Keratinocyte (primary cell): ENCODE data around the gene TRMT10B. TPM values are rescaled to one million over a fixed set of nuclear protein-coding genes. Genes with fewer than 3 reads are reported as not detected.

Experiments
- DNase-seq: peaks from one replicate; pipeline ENCODE4 v3.0.0-alpha.2; 2011; ENCODE audit warnings: low read depth, missing footprints, low spot score
- FAIRE-seq: peaks from 2 replicates; lab custom pipeline; 2011; peaks lifted over from hg19 to GRCh38; lab: Jason Lieb, UNC
- H2AFZ ChIP-seq: 2 replicates; pipeline ENCODE4 v1.6.0; 2012; ENCODE audit warnings: low read length, control low read depth, inconsistent platforms; ENCODE audit not compliant: control insufficient read depth
- H3K27ac ChIP-seq: 2 replicates; pipeline ENCODE4 v1.5.1; 2011; ENCODE audit warnings: low read length; ENCODE audit not compliant: control insufficient read depth, insufficient read depth
- H3K27me3 ChIP-seq: 3 replicates; pipeline ENCODE4 v1.6.0; 2011; ENCODE audit warnings: low read length; ENCODE audit not compliant: control insufficient read depth, insufficient read depth; ENCODE audit errors: extremely low read depth
- H3K36me3 ChIP-seq, 2 experiments: 2 replicates in 1 of 2; 3 replicates in 1 of 2; pipeline ENCODE4 v1.5.1; 2011; ENCODE audit warnings: low read length in 2 of 2, mild to moderate bottlenecking in 1 of 2; ENCODE audit not compliant: control insufficient read depth in 2 of 2, insufficient read depth in 2 of 2; ENCODE audit errors: extremely low read depth in 1 of 2
- H3K4me1 ChIP-seq: 3 replicates; pipeline ENCODE4 v1.5.1; 2011; ENCODE audit warnings: low read length; ENCODE audit not compliant: control insufficient read depth, insufficient read depth; ENCODE audit errors: extremely low read depth
- H3K4me2 ChIP-seq: 3 replicates; pipeline ENCODE4 v1.6.0; 2011; ENCODE audit warnings: low read depth, low read length; ENCODE audit not compliant: control insufficient read depth, insufficient read depth; ENCODE audit errors: extremely low read depth
- H3K4me3 ChIP-seq, 3 experiments: fragments of 200-600 bp in 1 of 3; sonication (generic) in 1 of 3; 2 replicates in 2 of 3; 3 replicates in 1 of 3; pipeline ENCODE4 v1.5.1; 2011 to 2016; ENCODE audit warnings: low read length in 3 of 3, mild to moderate bottlenecking in 3 of 3, control low read depth in 2 of 3, inconsistent platforms in 1 of 3, low read depth in 1 of 3, mixed read lengths in 1 of 3, mixed run types in 1 of 3, moderate library complexity in 1 of 3; ENCODE audit not compliant: control insufficient read depth in 2 of 3, insufficient read depth in 2 of 3; ENCODE audit errors: extremely low read depth in 1 of 3
- H3K79me2 ChIP-seq: 2 replicates; pipeline ENCODE4 v1.6.0; 2012; ENCODE audit warnings: low read length; ENCODE audit not compliant: control insufficient read depth, insufficient read depth
- H3K9ac ChIP-seq: 3 replicates; pipeline ENCODE4 v1.6.0; 2011; ENCODE audit warnings: low read length; ENCODE audit not compliant: control insufficient read depth, insufficient read depth; ENCODE audit errors: extremely low read depth
- H3K9me1 ChIP-seq: 3 replicates; pipeline ENCODE4 v1.6.0; 2011; ENCODE audit warnings: low read length; ENCODE audit not compliant: control insufficient read depth, insufficient read depth; ENCODE audit errors: extremely low read depth
- H3K9me3 ChIP-seq: 2 replicates; pipeline ENCODE4 v1.5.1; 2012; ENCODE audit warnings: low read depth, low read length; ENCODE audit not compliant: control insufficient read depth
- H4K20me1 ChIP-seq: 3 replicates; pipeline ENCODE4 v1.6.0; 2011; ENCODE audit warnings: low read length; ENCODE audit not compliant: control insufficient read depth, insufficient read depth; ENCODE audit errors: extremely low read depth
- CTCF ChIP-seq, 3 experiments: IDR thresholded peaks in 1 of 3; conservative IDR thresholded peaks in 1 of 3; optimal IDR thresholded peaks in 1 of 3; 2 replicates in 2 of 3; 3 replicates in 1 of 3; pipeline versions ENCODE3 to v1.5.1; 2011; ENCODE audit warnings: low read length in 3 of 3, mild to moderate bottlenecking in 3 of 3, moderate library complexity in 2 of 3, control low read depth in 1 of 3, inconsistent platforms in 1 of 3; ENCODE audit not compliant: insufficient read depth in 2 of 3; ENCODE audit errors: extremely low read depth in 1 of 3
- EZH2 ChIP-seq: IDR thresholded peaks from one replicate; pipeline ENCODE4 v1.6.1; 2012; ENCODE audit warnings: inconsistent platforms, mild to moderate bottlenecking, low read length, moderate library complexity
- dilution Hi-C: fragments of 300-500 bp; cut with MboI; formaldehyde crosslinking; loops from one replicate; pipeline ENCODE4 v1.7.0; 2020; ENCODE audit warnings: low sequenced_read_pairs; ENCODE audit not compliant: extremely low pct_ligation_motif_present
- polyA plus RNA-seq, 5 experiments: library from polyadenylated mRNA; depleted of rRNA in 3 of 5; stranded (reverse) in 3 of 5; stranded (forward) in 1 of 5; unstranded in 1 of 5; fragments of >200 nt; gene quantifications; 1 replicate in 1 of 5; 2 replicates in 3 of 5; 3 replicates in 1 of 5; pipeline versions ENCODE4 v1.2.1 to v1.2.3, GENCODE V29; 2011 to 2012; ENCODE audit warnings: missing spikeins in 2 of 5, low read depth in 1 of 5, low replicate concordance in 1 of 5

Gene TRMT10B
- polyA plus RNA-seq, 1 donor (not counting 4 experiments of a cell fraction or from before 2014, with no cell fraction given): 6.9 TPM

- H3K9me1 ChIP-seq: no peaks in the 10 kb centered on the region
- peaks cover 0 to 2% of the 10 kb centered on the region in 2 experiments for H3K36me3 ChIP-seq
- no peaks in the 10 kb centered on the region for H3K9me3 ChIP-seq
- H3K4me3 ChIP-seq: no peak overlapping the region
- no peaks in the 10 kb centered on the region for H4K20me1 ChIP-seq
- H3K27ac ChIP-seq: no peak overlapping the region
- no peak overlapping the region for H3K4me2 ChIP-seq
- dilution Hi-C loops: no loop called here
- DNase-seq (no peak), FAIRE-seq (no peak)
- no peak for TF ChIP-seq CTCF (optimal IDR thresholded peaks at IDR 0.05 in 1 of 3, IDR thresholded peaks at IDR 0.05 in 1 of 3, conservative IDR thresholded peaks at IDR 0.05 in 1 of 3; ENCODE audit: extremely low read depth in 1 of 3, insufficient read depth in 2 of 3, low read length in 3 of 3)
- TF ChIP-seq EZH2: no peak
- no peak overlapping the region for H3K9ac ChIP-seq
- H2AFZ ChIP-seq: no peak overlapping the region
- no peaks in the 10 kb centered on the region for H3K27me3 ChIP-seq
- no peaks in the 10 kb centered on the region for H3K4me1 ChIP-seq
- H3K79me2 ChIP-seq: no peaks in the 10 kb centered on the region
Observed at GRCh38 chr9:37792122-37792521, 38.5 kb downstream of the TRMT10B start.

GRCh38 chr9:37796232-37796631 lies 42.6 kb downstream of the TRMT10B start:
- Histone ChIP-seq H3K36me3 (no peaks in the 10 kb centered on the region), H3K27me3 (no peaks in the 10 kb centered on the region), H2AFZ (no peak overlapping the region), H3K79me2 (peaks cover 5% of the 10 kb centered on the region), H3K4me1 (peaks cover 4% of the 10 kb centered on the region), H3K9me1 (no peaks in the 10 kb centered on the region), H3K4me2 (no peak overlapping the region), H3K9me3 (no peaks in the 10 kb centered on the region), H3K27ac (no peak overlapping the region), H4K20me1 (no peaks in the 10 kb centered on the region), H3K9ac (no peak overlapping the region), H3K4me3 (no peak overlapping the region)
- FAIRE-seq (no peak), DNase-seq (no peak)
- no peak for TF ChIP-seq EZH2
- TF ChIP-seq CTCF (optimal IDR thresholded peaks at IDR 0.05 in 1 of 3, IDR thresholded peaks at IDR 0.05 in 1 of 3, conservative IDR thresholded peaks at IDR 0.05 in 1 of 3; ENCODE audit: extremely low read depth in 1 of 3, insufficient read depth in 2 of 3, low read length in 3 of 3): no peak
- dilution Hi-C loops: no loop called here
